Kidney epithelial cell (primary cell): Measurements from ENCODE around the gene SS18L1. TPM values are rescaled to one million over a fixed set of nuclear protein-coding genes. Genes with fewer than 3 reads are reported as not detected.
A peak's percentile ranks its signal among the peaks of the same experiment; 100 is the strongest.

Experiments
- DNase-seq: peaks from one replicate; pipeline ENCODE4 v3.0.0-alpha.2; 2010; ENCODE audit warnings: low read depth
- H3K27me3 ChIP-seq: 2 replicates; pipeline ENCODE4 v1.6.0; 2011; ENCODE audit warnings: low read length; ENCODE audit not compliant: control insufficient read depth, insufficient read depth
- H3K36me3 ChIP-seq: 2 replicates; pipeline ENCODE4 v1.5.1; 2011; ENCODE audit warnings: low read length; ENCODE audit not compliant: control insufficient read depth, insufficient read depth
- H3K4me3 ChIP-seq: 2 replicates; pipeline ENCODE4 v1.5.1; 2011; ENCODE audit warnings: low read depth, mild to moderate bottlenecking, control low read depth, low read length
- CTCF ChIP-seq: IDR thresholded peaks from 2 replicates; pipeline ENCODE4 v1.5.1; 2011; ENCODE audit warnings: mild to moderate bottlenecking, moderate library complexity, low read length, control low read depth, inconsistent platforms; ENCODE audit not compliant: insufficient read depth, poor library complexity, severe bottlenecking
- total RNA-seq: library from RNA; depleted of rRNA; stranded (reverse); fragments of >200 nt; gene quantifications from 2 replicates; pipeline ENCODE4 v1.2.3, GENCODE V29; 2015

Gene SS18L1
- total RNA-seq, 1 donor from 2014 or later, result 15.9 TPM

DNA sequence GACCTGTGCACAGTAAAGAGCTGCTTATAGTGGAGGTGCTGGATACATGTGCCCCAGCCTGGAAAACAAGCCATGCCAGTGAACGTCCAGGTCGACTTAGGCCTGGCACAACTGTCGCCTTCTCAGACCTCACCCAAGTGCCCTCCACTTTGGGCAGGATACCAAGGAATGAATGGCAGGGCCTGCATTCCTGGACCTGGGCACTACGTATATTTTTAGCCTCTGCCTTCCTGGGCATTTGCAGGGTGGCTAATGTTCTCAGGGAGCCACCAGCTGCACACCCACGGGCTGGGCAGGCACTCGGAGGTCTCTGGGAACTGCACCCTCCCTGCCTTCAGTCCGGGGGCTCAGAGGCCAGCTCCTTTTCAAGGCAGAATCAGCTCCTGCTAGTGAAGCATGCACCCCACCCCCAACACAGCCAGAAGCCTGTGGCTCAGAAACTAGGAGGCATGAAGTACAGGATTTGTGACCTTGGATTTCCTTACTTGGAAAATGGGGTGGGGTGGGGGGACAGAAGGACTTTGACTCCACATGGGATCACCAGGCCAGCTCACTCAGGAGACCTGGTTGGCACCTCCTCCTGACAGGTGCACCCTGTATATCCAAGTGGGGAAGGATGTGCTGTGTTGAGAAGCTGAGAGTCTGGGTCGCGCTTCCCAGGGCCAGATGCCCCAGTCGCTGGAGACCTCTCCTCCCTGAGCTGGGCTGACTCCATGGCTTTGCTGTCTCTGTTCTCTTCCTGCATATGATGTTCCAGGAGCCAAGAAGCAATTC, 23.8 kb upstream of the SS18L1 start:
- DNase-seq, result no peak
- no peak for TF ChIP-seq CTCF
- Histone ChIP-seq H3K36me3 (no peaks in the 10 kb centered on the region), H3K4me3 (no peak overlapping the region), H3K27me3 (peaks cover 24% of the 10 kb centered on the region)

DNA sequence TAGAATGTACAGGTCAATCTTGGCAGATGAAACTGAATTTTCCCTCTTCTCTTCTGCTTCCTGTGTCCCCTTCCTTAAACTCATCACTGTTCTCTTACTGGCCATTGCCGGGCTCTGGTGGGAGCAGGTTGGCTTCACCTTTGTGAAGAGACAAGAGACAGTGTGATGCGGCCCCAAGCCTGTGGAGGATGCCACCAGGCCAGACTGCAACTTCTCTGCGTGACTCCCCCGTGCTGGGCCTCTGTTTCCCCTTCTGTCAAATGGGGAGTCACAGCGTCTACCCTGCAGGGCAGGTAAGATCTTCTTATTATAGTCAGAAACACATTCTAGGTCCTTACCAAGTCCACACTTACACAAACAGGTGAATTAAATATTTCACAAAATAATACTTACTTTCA, 23.2 kb upstream of the SS18L1 start:
- Histone ChIP-seq H3K27me3 (peaks cover 24% of the 10 kb centered on the region), H3K36me3 (peaks cover 3% of the 10 kb centered on the region), H3K4me3 (no peak overlapping the region)
- DNase-seq, result no peak
- TF ChIP-seq CTCF, result no peak

DNA sequence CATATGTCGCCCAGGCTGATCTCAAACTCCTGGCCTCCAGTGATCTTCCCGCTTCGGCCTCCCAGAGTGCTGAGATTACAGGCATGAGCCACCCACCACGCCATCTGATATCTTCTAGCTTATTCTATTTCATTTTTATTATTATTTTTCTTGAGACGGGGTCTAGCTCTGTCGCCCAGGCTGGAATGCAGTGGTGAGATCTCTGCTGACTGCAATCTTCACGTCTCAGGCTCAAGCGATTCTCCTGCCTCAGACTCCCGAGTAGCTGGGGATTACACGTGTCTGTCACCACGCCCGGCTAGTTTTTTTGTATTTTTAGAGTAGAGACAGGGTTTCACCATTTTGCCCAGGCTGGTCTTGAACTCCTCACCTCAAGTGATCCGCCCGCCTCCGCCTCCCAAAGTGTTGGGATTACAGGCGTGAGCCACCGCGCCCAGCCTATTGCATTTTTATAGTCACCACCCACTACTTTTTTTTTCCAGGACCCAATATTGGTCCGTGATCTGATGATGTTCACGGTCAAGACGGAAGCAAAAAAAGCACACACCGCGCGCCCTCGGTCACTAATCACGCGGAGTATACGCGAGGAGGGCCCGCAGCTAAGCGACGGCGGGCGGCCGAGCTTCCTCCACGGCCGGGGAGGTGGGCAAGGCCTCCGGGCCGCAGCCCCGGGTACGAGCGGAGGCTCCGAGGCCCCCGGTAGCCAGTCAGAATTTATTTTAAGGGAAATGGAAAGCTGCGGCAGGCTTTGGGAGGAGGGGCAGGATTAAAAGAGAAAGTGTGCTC, 22.4 kb upstream of the SS18L1 start:
- Histone ChIP-seq H3K27me3 (peaks cover 24% of the 10 kb centered on the region), H3K4me3 (peak overlapping the region; percentile 61), H3K36me3 (peaks cover 4% of the 10 kb centered on the region)
- TF ChIP-seq CTCF, result no peak
- DNase-seq, result no peak

DNA sequence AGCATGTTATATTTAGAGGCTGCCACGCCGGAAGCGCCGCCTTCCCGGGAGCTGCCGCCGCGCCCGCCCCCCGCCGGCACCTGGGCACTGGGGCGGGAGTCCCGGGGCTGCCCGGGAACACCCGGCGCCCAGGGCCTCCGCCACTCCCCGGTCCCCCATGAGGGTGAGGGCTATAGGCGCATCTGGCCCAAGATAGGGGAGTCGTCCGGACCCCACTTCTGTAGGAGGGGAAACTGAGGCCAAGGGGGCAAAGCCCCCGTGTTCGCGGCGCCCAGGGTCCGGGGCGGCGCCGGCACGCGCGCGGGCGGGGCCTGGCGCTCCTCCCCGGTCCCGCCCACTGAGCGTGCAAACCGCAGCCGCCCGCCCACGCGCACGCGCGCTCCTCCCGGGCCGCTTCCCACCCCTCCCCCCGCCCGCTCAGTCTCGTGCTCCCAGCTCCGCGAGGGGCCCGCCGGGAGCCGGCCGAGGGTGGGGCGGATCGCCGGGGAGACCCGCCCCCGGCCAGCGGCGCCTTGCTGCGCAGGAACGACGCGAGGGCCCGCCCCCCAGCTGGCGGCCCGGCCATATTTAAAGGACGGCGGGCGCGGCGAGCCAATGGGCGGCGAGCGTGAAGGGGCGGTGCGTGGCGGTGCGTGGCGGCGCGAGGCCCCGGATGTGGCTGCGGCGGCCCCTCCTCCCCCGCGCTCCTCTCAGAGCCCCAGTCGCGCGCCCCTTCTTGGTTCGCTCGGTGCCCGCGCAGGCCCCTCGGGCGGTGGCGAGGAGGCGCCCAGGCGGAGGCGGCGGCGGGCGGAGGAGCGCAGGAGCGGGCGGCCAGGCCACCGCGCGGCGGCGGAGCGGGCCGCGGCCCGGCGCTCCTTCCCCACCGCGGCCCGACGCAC, 21.6 kb upstream of the SS18L1 start, which contains the start of gene LSM14B:
LSM14B (plus strand) TSS at position 700 of the 878 bp plus-strand sequence. CDS start 192 bp downstream, outside the sequence.
- Histone ChIP-seq H3K27me3 (peaks cover 21% of the 10 kb centered on the region), H3K36me3 (peaks cover 5% of the 10 kb centered on the region), H3K4me3 (peak within 1 kb of the TSS; percentile 86)
- TF ChIP-seq CTCF, result no peak
- peak; percentile 82 for DNase-seq

- no peak for DNase-seq
- H3K36me3 ChIP-seq, result peaks cover 6% of the 10 kb centered on the region
- no peak for TF ChIP-seq CTCF
- peaks cover 13% of the 10 kb centered on the region for H3K27me3 ChIP-seq
- peak overlapping the region; percentile 86 for H3K4me3 ChIP-seq
Measured at GRCh38 chr20:62122654-62123449, 20.7 kb upstream of the SS18L1 start.
